ENCODE results near the gene SSBP2.
A peak's percentile ranks its signal among the peaks of the same experiment; 100 is the strongest.

SSBP2 gene

GRCh38 chr5:81787474-81788242, 36.8 kb upstream of the SSBP2 start:
- no peak overlapping the region for H3K4me3 ChIP-seq (ENCODE audit: low read length)
- peak; percentile 66 for DNase-seq (ENCODE audit: low read depth)
- no peak for TF ChIP-seq CTCF (conservative IDR thresholded peaks at IDR 0.05; ENCODE audit: low read length)

- DNase-seq (ENCODE audit: low read depth): no peak
- TF ChIP-seq CTCF (conservative IDR thresholded peaks at IDR 0.05; ENCODE audit: low read length): no peak
- no peak overlapping the region for H3K4me3 ChIP-seq (ENCODE audit: low read length)
Observed at GRCh38 chr5:81786991-81787390, 36.1 kb upstream of the SSBP2 start.

GRCh38 chr5:81786496-81786895, 35.6 kb upstream of the SSBP2 start:
- no peak for TF ChIP-seq CTCF (conservative IDR thresholded peaks at IDR 0.05; ENCODE audit: low read length)
- no peak overlapping the region for H3K4me3 ChIP-seq (ENCODE audit: low read length)
- DNase-seq (ENCODE audit: low read depth): no peak

- no peak for DNase-seq (ENCODE audit: low read depth)
- no peak for TF ChIP-seq CTCF (conservative IDR thresholded peaks at IDR 0.05; ENCODE audit: low read length)
- H3K4me3 ChIP-seq (ENCODE audit: low read length): no peak overlapping the region
Observed at GRCh38 chr5:81785322-81785721, 34.4 kb upstream of the SSBP2 start.

GRCh38 chr5:81783401-81783800, 32.5 kb upstream of the SSBP2 start:
- TF ChIP-seq CTCF (conservative IDR thresholded peaks at IDR 0.05; ENCODE audit: low read length): no peak
- no peak for DNase-seq (ENCODE audit: low read depth)
- H3K4me3 ChIP-seq (ENCODE audit: low read length): no peak overlapping the region

- no peak overlapping the region for H3K4me3 ChIP-seq (ENCODE audit: low read length)
- DNase-seq (ENCODE audit: low read depth): no peak
- TF ChIP-seq CTCF (conservative IDR thresholded peaks at IDR 0.05; ENCODE audit: low read length): no peak
Observed at GRCh38 chr5:81782811-81783210, 31.9 kb upstream of the SSBP2 start.

GRCh38 chr5:81779916-81780266, 29.0 kb upstream of the SSBP2 start:
- no peak for DNase-seq (ENCODE audit: low read depth)
- no peak for TF ChIP-seq CTCF (conservative IDR thresholded peaks at IDR 0.05; ENCODE audit: low read length)
- H3K4me3 ChIP-seq (ENCODE audit: low read length): no peak overlapping the region
